ENCODE data around the gene ZNF496. TPM values are rescaled to one million over a fixed set of nuclear protein-coding genes. Genes with fewer than 3 reads are reported as not detected.

Gene ZNF496
- total and polyA plus RNA-seq, 2 of the 13 experiments (the other 11 are each of a cell fraction or from before 2014, with no cell fraction given): 14.8 to 18.6 TPM

DNA sequence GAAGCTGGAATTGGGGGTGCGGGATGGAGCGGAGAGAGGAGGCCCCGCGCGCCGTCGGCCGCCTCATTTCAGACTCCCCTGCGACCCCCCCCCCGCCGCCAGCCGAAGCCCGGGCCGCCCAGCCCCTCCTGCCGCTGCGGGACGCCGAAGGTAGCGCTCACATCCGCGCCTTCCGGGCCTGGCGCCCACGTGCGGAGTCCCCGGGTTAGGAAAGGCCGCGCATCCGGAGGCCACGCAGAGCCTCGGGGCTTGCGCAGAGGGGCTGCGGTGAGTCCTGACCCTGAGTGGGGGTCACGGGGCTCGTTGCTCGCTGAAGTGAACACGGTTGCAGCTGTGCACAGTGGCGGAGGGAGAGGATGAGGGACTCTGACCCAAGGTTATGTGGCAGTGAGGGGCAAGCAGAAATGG, 552 bp upstream of the ZNF496 start (continued):
- TF ChIP-seq ZNF563 (CRISPR knock-in tag; IDR thresholded peaks at IDR 0.05): peak; percentile 71
- TF ChIP-seq, protein P1, sequence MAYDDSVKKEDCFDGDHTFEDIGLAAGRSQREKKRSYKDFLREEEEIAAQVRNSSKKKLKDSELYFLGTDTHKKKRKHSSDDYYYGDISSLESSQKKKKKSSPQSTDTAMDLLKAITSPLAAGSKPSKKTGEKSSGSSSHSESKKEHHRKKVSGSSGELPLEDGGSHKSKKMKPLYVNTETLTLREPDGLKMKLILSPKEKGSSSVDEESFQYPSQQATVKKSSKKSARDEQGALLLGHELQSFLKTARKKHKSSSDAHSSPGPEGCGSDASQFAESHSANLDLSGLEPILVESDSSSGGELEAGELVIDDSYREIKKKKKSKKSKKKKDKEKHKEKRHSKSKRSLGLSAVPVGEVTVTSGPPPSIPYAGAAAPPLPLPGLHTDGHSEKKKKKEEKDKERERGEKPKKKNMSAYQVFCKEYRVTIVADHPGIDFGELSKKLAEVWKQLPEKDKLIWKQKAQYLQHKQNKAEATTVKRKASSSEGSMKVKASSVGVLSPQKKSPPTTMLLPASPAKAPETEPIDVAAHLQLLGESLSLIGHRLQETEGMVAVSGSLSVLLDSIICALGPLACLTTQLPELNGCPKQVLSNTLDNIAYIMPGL (CRISPR knock-in tag; IDR thresholded peaks at IDR 0.05; ENCODE audit: borderline replicate concordance in 1 of 2, low read depth in 1 of 2): 0 out of 4 replicates have a peak, but pooled peaks of 1 of the 2 experiments have one; percentile 52
- no peak for TF ChIP-seq ZNF530 (CRISPR knock-in tag; IDR thresholded peaks at IDR 0.05; ENCODE audit: low read depth)
- TF ChIP-seq, protein P2, sequence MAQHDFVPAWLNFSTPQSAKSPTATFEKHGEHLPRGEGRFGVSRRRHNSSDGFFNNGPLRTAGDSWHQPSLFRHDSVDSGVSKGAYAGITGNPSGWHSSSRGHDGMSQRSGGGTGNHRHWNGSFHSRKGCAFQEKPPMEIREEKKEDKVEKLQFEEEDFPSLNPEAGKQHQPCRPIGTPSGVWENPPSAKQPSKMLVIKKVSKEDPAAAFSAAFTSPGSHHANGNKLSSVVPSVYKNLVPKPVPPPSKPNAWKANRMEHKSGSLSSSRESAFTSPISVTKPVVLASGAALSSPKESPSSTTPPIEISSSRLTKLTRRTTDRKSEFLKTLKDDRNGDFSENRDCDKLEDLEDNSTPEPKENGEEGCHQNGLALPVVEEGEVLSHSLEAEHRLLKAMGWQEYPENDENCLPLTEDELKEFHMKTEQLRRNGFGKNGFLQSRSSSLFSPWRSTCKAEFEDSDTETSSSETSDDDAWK (CRISPR knock-in tag; IDR thresholded peaks at IDR 0.05): no peak
- peak; percentile 59; the same call in 1 of the 2 replicates for TF ChIP-seq ZNF709 (CRISPR knock-in tag; IDR thresholded peaks at IDR 0.05)
- TF ChIP-seq AKAP8 (CRISPR knock-in tag; IDR thresholded peaks at IDR 0.05): no peak
- no peak for TF ChIP-seq ZSCAN12 (CRISPR knock-in tag; IDR thresholded peaks at IDR 0.05)
- no peak for TF ChIP-seq KLF16 (CRISPR knock-in tag; IDR thresholded peaks at IDR 0.05)
- TF ChIP-seq, protein P3, sequence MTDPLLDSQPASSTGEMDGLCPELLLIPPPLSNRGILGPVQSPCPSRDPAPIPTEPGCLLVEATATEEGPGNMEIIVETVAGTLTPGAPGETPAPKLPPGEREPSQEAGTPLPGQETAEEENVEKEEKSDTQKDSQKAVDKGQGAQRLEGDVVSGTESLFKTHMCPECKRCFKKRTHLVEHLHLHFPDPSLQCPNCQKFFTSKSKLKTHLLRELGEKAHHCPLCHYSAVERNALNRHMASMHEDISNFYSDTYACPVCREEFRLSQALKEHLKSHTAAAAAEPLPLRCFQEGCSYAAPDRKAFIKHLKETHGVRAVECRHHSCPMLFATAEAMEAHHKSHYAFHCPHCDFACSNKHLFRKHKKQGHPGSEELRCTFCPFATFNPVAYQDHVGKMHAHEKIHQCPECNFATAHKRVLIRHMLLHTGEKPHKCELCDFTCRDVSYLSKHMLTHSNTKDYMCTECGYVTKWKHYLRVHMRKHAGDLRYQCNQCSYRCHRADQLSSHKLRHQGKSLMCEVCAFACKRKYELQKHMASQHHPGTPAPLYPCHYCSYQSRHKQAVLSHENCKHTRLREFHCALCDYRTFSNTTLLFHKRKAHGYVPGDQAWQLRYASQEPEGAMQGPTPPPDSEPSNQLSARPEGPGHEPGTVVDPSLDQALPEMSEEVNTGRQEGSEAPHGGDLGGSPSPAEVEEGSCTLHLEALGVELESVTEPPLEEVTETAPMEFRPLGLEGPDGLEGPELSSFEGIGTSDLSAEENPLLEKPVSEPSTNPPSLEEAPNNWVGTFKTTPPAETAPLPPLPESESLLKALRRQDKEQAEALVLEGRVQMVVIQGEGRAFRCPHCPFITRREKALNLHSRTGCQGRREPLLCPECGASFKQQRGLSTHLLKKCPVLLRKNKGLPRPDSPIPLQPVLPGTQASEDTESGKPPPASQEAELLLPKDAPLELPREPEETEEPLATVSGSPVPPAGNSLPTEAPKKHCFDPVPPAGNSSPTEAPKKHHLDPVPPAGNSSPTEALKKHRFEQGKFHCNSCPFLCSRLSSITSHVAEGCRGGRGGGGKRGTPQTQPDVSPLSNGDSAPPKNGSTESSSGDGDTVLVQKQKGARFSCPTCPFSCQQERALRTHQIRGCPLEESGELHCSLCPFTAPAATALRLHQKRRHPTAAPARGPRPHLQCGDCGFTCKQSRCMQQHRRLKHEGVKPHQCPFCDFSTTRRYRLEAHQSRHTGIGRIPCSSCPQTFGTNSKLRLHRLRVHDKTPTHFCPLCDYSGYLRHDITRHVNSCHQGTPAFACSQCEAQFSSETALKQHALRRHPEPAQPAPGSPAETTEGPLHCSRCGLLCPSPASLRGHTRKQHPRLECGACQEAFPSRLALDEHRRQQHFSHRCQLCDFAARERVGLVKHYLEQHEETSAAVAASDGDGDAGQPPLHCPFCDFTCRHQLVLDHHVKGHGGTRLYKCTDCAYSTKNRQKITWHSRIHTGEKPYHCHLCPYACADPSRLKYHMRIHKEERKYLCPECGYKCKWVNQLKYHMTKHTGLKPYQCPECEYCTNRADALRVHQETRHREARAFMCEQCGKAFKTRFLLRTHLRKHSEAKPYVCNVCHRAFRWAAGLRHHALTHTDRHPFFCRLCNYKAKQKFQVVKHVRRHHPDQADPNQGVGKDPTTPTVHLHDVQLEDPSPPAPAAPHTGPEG (CRISPR knock-in tag; IDR thresholded peaks at IDR 0.05): peak; percentile 54; the same call in 1 of the 2 replicates
- TF ChIP-seq ZSCAN25 (CRISPR knock-in tag; IDR thresholded peaks at IDR 0.05): no peak
- TF ChIP-seq CHD4 (IDR thresholded peaks at IDR 0.05; ENCODE audit: borderline replicate concordance, low read length): no peak
- TF ChIP-seq JARID2 (CRISPR knock-in tag; IDR thresholded peaks at IDR 0.05; ENCODE audit: insufficient replicate concordance): no peak
- TF ChIP-seq ZFP36L1 (CRISPR knock-in tag; IDR thresholded peaks at IDR 0.05): no peak
- 0 out of 2 replicates have a peak, but pooled peaks have one; percentile 34 for TF ChIP-seq ATF7-NPFF (CRISPR knock-in tag; IDR thresholded peaks at IDR 0.05; ENCODE audit: low read depth)
- TF ChIP-seq SYNCRIP (IDR thresholded peaks at IDR 0.05; ENCODE audit: insufficient read depth, low read depth, low read length): no peak
- no peak for TF ChIP-seq ZNF224 (CRISPR knock-in tag; IDR thresholded peaks at IDR 0.05)
- no peak for TF ChIP-seq ZNF121 (CRISPR knock-in tag; IDR thresholded peaks at IDR 0.05)
- peak; percentile 77; the same call in 1 of the 2 replicates for TF ChIP-seq ZNF589 (CRISPR knock-in tag; conservative IDR thresholded peaks at IDR 0.05)
- TF ChIP-seq ZNF337 (CRISPR knock-in tag; IDR thresholded peaks at IDR 0.05; ENCODE audit: borderline replicate concordance, low read depth): no peak
- TF ChIP-seq, protein P4, sequence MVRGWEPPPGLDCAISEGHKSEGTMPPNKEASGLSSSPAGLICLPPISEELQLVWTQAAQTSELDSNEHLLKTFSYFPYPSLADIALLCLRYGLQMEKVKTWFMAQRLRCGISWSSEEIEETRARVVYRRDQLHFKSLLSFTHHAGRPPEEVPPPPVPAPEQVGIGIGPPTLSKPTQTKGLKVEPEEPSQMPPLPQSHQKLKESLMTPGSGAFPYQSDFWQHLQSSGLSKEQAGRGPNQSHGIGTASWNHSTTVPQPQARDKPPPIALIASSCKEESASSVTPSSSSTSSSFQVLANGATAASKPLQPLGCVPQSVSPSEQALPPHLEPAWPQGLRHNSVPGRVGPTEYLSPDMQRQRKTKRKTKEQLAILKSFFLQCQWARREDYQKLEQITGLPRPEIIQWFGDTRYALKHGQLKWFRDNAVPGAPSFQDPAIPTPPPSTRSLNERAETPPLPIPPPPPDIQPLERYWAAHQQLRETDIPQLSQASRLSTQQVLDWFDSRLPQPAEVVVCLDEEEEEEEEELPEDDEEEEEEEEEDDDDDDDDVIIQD (CRISPR knock-in tag; IDR thresholded peaks at IDR 0.05; ENCODE audit: low read depth): 0 out of 2 replicates have a peak, but pooled peaks have one; percentile 14
